Measurements from ENCODE around the gene PAQR8.
A peak's percentile ranks its signal among the peaks of the same experiment; 100 is the strongest.
"Not testable (repeated sequence)": the region's sequence is repeated elsewhere in the genome, so short reads cannot be mapped to it uniquely, and the experiment has no call there.

The PAQR8 gene

DNA sequence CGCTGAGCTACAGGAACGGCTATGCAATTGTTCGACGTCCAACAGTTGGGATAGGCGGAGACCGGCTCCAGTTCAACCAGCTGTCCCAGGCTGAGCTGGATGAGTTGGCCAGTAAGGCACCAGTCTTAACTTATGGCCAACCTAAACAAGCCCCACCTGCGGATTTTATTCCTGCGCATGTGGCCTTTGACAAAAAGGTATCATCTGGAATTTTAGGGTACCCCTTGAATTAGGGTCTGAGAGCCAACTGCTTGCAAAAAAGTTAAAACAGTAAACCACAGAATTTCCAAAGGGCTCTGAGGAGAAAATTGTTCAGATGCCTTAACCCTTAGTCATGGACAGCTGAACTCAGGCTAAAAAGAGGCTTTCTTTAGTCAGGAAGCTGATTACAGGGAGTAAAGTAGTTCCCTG lies 62.0 kb downstream of the PAQR8 start:
- peak overlapping the region; percentile 87 for H3K27ac ChIP-seq
- TF ChIP-seq, protein P1, sequence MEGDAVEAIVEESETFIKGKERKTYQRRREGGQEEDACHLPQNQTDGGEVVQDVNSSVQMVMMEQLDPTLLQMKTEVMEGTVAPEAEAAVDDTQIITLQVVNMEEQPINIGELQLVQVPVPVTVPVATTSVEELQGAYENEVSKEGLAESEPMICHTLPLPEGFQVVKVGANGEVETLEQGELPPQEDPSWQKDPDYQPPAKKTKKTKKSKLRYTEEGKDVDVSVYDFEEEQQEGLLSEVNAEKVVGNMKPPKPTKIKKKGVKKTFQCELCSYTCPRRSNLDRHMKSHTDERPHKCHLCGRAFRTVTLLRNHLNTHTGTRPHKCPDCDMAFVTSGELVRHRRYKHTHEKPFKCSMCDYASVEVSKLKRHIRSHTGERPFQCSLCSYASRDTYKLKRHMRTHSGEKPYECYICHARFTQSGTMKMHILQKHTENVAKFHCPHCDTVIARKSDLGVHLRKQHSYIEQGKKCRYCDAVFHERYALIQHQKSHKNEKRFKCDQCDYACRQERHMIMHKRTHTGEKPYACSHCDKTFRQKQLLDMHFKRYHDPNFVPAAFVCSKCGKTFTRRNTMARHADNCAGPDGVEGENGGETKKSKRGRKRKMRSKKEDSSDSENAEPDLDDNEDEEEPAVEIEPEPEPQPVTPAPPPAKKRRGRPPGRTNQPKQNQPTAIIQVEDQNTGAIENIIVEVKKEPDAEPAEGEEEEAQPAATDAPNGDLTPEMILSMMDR (conservative IDR thresholded peaks at IDR 0.05; ENCODE audit: low read depth): no peak
- CTCF ChIA-PET: interaction anchor here (0.9 kb wide), 1 partner anchor 174 kb away, joined by 3 read pairs; no protein-coding TSS in a partner anchor
- POLR2A ChIA-PET (ENCODE audit: low non-redundant PET): no interaction called here
- DNase-seq (ENCODE audit: low spot score): peak; percentile 64

DNA sequence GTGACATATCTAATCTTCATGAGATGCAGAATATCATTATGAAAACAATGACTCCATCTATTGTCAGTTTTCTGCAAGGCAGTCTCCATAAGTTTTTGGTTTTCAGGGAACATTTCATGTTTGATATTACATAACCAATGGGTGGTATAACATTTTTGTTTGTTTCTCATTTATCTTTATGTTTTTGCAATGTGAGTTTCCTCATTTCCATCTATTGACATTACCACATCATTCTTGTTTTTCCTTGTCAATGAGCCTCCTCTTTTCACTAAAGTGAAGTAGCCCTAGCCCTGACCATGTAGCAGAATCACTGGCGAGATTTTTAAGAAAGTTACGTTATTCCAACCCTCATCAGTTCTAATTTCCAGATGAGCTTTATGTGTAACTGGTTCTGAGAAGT lies 62.6 kb downstream of the PAQR8 start:
- TF ChIP-seq, protein P1 (conservative IDR thresholded peaks at IDR 0.05; ENCODE audit: low read depth): no peak
- CTCF ChIA-PET: interaction anchor here (0.9 kb wide), 1 partner anchor 173 kb away, joined by 3 read pairs; no protein-coding TSS in a partner anchor
- POLR2A ChIA-PET (ENCODE audit: low non-redundant PET): no interaction called here
- no peak for DNase-seq (ENCODE audit: low spot score)
- no peak overlapping the region for H3K27ac ChIP-seq

DNA sequence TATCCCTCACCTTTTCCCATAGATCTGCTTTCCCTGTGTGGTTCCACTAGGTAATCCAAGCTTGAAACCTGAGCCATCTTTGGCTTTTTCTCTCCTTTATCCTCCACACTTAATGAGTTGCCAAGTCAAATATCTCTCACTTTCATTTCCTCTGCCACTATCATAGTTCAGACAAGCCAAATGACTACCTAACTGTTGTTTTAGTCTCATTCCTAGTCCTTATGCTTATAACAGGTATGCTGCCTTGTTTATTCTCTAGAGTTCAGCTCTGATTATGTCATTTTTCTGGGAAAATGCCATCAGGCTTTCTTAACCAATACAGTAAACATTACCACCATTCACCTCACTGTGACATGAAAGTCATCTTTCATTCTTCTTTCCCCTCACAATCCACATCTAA lies 64.7 kb downstream of the PAQR8 start:
- no peak for DNase-seq (ENCODE audit: low spot score)
- TF ChIP-seq, protein P1 (conservative IDR thresholded peaks at IDR 0.05; ENCODE audit: low read depth): no peak
- H3K27ac ChIP-seq: no peak overlapping the region
- CTCF ChIA-PET: no interaction called here
- POLR2A ChIA-PET (ENCODE audit: low non-redundant PET): no interaction called here

DNA sequence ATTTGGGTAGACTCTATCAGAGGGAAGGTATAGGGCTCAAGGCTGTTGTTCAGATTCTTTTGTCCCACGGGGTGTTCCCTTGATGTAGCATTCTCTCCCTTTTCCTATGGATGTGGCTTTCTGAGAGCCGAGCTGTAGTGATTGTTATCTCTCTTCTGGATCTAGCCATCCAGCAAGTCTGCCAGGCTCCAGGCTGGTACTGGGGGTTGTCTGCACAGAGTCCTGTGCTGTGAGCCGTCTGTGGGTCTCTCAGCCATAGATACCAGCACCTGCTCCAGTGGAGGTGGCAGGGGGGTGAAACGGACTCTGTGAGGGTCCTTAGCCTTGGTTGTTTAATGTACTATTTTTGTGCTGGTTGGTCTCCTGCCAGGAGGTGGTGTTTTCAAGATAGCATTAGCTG lies 71.3 kb downstream of the PAQR8 start:
- DNase-seq (ENCODE audit: low spot score); H3K27ac ChIP-seq; POLR2A ChIA-PET (ENCODE audit: low non-redundant PET): not testable (repeated sequence)
- CTCF ChIA-PET: interaction anchor here (1.6 kb wide), 1 partner anchor 19 kb away, joined by 5 read pairs; no protein-coding TSS in a partner anchor

DNA sequence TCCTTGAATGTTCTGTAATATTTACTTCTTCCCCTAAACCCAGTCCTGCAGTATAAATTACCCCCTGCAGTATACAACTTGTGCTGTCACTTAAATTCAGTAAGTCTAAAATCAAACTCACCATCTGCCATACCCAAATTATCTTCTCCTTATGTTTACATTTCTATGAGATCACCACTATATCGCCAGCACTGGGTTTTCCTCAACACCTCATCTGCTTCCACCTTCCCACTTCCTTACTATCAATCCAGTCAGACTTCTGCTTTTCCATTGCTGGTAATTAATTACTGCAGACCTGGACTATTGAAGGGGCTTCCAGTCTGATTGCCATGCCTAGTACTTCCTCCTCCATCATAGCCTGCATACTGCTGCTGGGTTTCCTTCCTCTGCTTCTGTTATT lies 73.4 kb downstream of the PAQR8 start:
- CTCF ChIA-PET: interaction anchor here (0.6 kb wide), 1 partner anchor 213 kb away, joined by 3 read pairs; no protein-coding TSS in a partner anchor
- POLR2A ChIA-PET (ENCODE audit: low non-redundant PET): no interaction called here
- no peak for DNase-seq (ENCODE audit: low spot score)
- TF ChIP-seq, protein P1 (conservative IDR thresholded peaks at IDR 0.05; ENCODE audit: low read depth): no peak
- no peak overlapping the region for H3K27ac ChIP-seq

DNA sequence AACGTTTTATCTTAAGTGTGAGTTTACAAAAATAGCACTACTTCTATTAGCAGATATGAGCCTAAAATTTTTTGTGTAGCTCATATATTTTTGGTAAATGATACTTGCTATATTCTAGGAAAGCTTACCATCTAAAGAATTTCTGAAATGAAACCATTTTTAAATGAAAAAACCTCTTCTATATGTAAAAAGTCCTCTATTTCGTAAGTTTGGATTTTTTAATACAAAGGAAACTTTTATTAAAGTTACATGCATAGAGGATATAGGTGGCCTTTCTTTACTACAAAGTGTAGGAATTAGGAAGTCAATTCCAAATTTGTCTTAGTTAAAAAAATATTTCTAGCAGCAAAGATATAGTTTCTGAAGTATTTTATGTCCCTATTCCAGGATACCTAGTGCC lies 77.0 kb downstream of the PAQR8 start:
- no peak overlapping the region for H3K27ac ChIP-seq
- ChIA-PET CTCF (interaction anchor here (0.7 kb wide), 1 partner anchor 108 kb away, joined by 3 read pairs; no protein-coding TSS in a partner anchor), POLR2A (ENCODE audit: low non-redundant PET) (no interaction called here)
- DNase-seq (ENCODE audit: low spot score): no peak
- TF ChIP-seq, protein P1 (conservative IDR thresholded peaks at IDR 0.05; ENCODE audit: low read depth): no peak

DNA sequence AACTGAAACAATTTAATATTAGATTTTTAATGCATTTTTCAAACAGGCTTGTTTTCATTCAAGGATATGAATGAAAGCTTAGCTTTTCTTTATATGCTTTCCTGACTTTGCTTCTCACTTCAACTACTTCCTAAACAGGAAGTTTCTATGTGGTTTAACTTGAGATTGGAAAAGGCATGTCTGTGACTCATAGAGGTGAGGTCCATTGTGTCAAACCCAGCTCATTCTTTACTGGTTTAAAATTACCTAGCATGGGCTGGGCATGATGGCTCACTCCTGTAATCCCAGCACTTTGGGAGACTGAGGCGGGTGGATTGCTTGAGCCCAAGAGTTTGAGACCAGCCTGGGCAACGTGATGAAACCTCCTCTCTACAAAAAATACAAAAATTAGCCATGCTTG lies 92.6 kb downstream of the PAQR8 start:
- ChIA-PET POLR2A (ENCODE audit: low non-redundant PET) (no interaction called here), CTCF (interaction anchor here (0.5 to 0.7 kb wide), 3 partner anchors 29 to 97 kb away, joined by 3 to 5 read pairs (median 3); no protein-coding TSS in a partner anchor)
- peak overlapping the region; percentile 73 for H3K27ac ChIP-seq
- TF ChIP-seq, protein P1 (conservative IDR thresholded peaks at IDR 0.05; ENCODE audit: low read depth): no peak
- peak; percentile 83 for DNase-seq (ENCODE audit: low spot score)

All from RWPE1 (cell line).